ENCODE results near the gene ZNF365. TPM values are rescaled to one million over a fixed set of nuclear protein-coding genes. Genes with fewer than 3 reads are reported as not detected.
"Not testable (repeated sequence)": the region's sequence is repeated elsewhere in the genome, so short reads cannot be mapped to it uniquely, and the experiment has no call there.

Gene ZNF365
- total RNA-seq, 1 donor from 2014 or later: 0.26 TPM

- Histone ChIP-seq H3K27ac (no peak overlapping the region), H2AFZ (replicated peaks) (no peak overlapping the region), H3K9ac (no peak overlapping the region), H3K79me2 (ENCODE audit: low read depth) (no peaks in the 10 kb centered on the region), H3K4me1 (peaks cover 3% of the 10 kb centered on the region), H4K20me1 (ENCODE audit: low read depth) (no peaks in the 10 kb centered on the region), H3K4me3 (no peak overlapping the region), H3K36me3 (no peaks in the 10 kb centered on the region), H3K27me3 (no peaks in the 10 kb centered on the region), H3K4me2 (no peak overlapping the region), H3F3A (ENCODE audit: low read depth) (no peaks in the 10 kb centered on the region), H3K9me3 (ENCODE audit: low read depth) (no peaks in the 10 kb centered on the region)
- H3K4me1 Mint-ChIP-seq: no peaks in the 10 kb centered on the region
- H3K27ac Mint-ChIP-seq: no peak overlapping the region
- H3K36me3 Mint-ChIP-seq: no peaks in the 10 kb centered on the region
- no peaks in the 10 kb centered on the region for H3K9me3 Mint-ChIP-seq
- no peak for TF ChIP-seq CTCF (IDR thresholded peaks at IDR 0.05)
- TF ChIP-seq EZH2 (IDR thresholded peaks at IDR 0.05): no peak
- TF ChIP-seq EZH2phosphoT487 (IDR thresholded peaks at IDR 0.05): no peak
- H3K4me3 Mint-ChIP-seq: no peak overlapping the region
- no peaks in the 10 kb centered on the region for H3K27me3 Mint-ChIP-seq (ENCODE audit: insufficient read depth, low read depth)
- DNase-seq (ENCODE audit: low spot score): no peak
These were observed 25.0 kb downstream of the ZNF365 start for GRCh38 chr10:62399211-62399610.

- Histone ChIP-seq H4K20me1 (ENCODE audit: low read depth) (no peaks in the 10 kb centered on the region), H2AFZ (replicated peaks) (no peak overlapping the region), H3K4me1 (no peaks in the 10 kb centered on the region), H3K36me3 (no peaks in the 10 kb centered on the region), H3F3A (ENCODE audit: low read depth) (no peaks in the 10 kb centered on the region), H3K27me3 (no peaks in the 10 kb centered on the region), H3K79me2 (ENCODE audit: low read depth) (no peaks in the 10 kb centered on the region), H3K9me3 (ENCODE audit: low read depth) (no peaks in the 10 kb centered on the region), H3K9ac (no peak overlapping the region), H3K4me2 (no peak overlapping the region), H3K27ac (no peak overlapping the region), H3K4me3 (no peak overlapping the region)
- Mint-ChIP-seq H3K4me3 (no peak overlapping the region), H3K27ac (no peak overlapping the region), H3K36me3 (no peaks in the 10 kb centered on the region), H3K27me3 (ENCODE audit: insufficient read depth, low read depth) (no peaks in the 10 kb centered on the region), H3K4me1 (no peaks in the 10 kb centered on the region), H3K9me3 (peaks cover 3% of the 10 kb centered on the region)
- DNase-seq (ENCODE audit: low spot score): no peak
- TF ChIP-seq CTCF (IDR thresholded peaks at IDR 0.05) (no peak), EZH2phosphoT487 (IDR thresholded peaks at IDR 0.05) (no peak), EZH2 (IDR thresholded peaks at IDR 0.05) (no peak)
These were observed 28.3 kb downstream of the ZNF365 start for GRCh38 chr10:62402508-62402907.

GRCh38 chr10:62410528-62410927 lies 36.4 kb downstream of the ZNF365 start:
- not testable (repeated sequence) for H3K9ac ChIP-seq; H4K20me1 ChIP-seq (ENCODE audit: low read depth); H3K36me3 Mint-ChIP-seq; H3K79me2 ChIP-seq (ENCODE audit: low read depth); DNase-seq (ENCODE audit: low spot score); H3K4me1 Mint-ChIP-seq; H2AFZ ChIP-seq (replicated peaks); H3K9me3 ChIP-seq (ENCODE audit: low read depth); H3K27me3 Mint-ChIP-seq (ENCODE audit: insufficient read depth, low read depth); H3K4me3 ChIP-seq; H3K27ac ChIP-seq; H3K36me3 ChIP-seq; H3F3A ChIP-seq (ENCODE audit: low read depth); H3K4me2 ChIP-seq; H3K4me3 Mint-ChIP-seq; H3K4me1 ChIP-seq; H3K27me3 ChIP-seq; H3K27ac Mint-ChIP-seq
- H3K9me3 Mint-ChIP-seq: peaks cover 10% of the 10 kb centered on the region

- not testable (repeated sequence) for H2AFZ ChIP-seq (replicated peaks); H3F3A ChIP-seq (ENCODE audit: low read depth); H4K20me1 ChIP-seq (ENCODE audit: low read depth); H3K4me2 ChIP-seq; H3K4me3 Mint-ChIP-seq; H3K4me1 Mint-ChIP-seq; H3K4me3 ChIP-seq; H3K4me1 ChIP-seq; H3K36me3 Mint-ChIP-seq; H3K9ac ChIP-seq; H3K27ac Mint-ChIP-seq; H3K36me3 ChIP-seq; H3K27ac ChIP-seq; H3K27me3 Mint-ChIP-seq (ENCODE audit: insufficient read depth, low read depth); DNase-seq (ENCODE audit: low spot score); H3K79me2 ChIP-seq (ENCODE audit: low read depth); H3K27me3 ChIP-seq; H3K9me3 ChIP-seq (ENCODE audit: low read depth)
- H3K9me3 Mint-ChIP-seq: peaks cover 10% of the 10 kb centered on the region
These were observed 36.8 kb downstream of the ZNF365 start for GRCh38 chr10:62410934-62411333.
